B cell (primary cell): ENCODE measurements around the gene WNT16. TPM values are rescaled to one million over a fixed set of nuclear protein-coding genes. Genes with fewer than 3 reads are reported as not detected.
"Not testable (repeated sequence)": the region's sequence is repeated elsewhere in the genome, so short reads cannot be mapped to it uniquely, and the experiment has no call there.

Experiments used
- ATAC-seq: fragments of 200-7000 bp; cut with Tn5 transposase; one replicate; pipeline ENCODE4 v1.10.0; 2021; ENCODE audit warnings: low read depth, mild to moderate bottlenecking, moderate number of reproducible peaks, moderate library complexity
- CTCF ChIA-PET: fragments of 350-600 bp; sonication (Branson Sonifier 250); formaldehyde crosslinking; loops from one replicate; lab custom pipeline; 2021; ENCODE audit warnings: antibody characterized with exemption, inconsistent platforms; lab: Charles Lee
- POLR2A ChIA-PET: fragments of 350-600 bp; sonication (Branson Sonifier 250); formaldehyde crosslinking; loops from one replicate; lab custom pipeline; 2021; ENCODE audit warnings: antibody characterized with exemption; lab: Charles Lee
- DNase-seq: peaks from one replicate; pipeline ENCODE4 v3.0.0; 2013
- H2AFZ ChIP-seq: 2 replicates; pipeline ENCODE4 v1.6.1; 2012; ENCODE audit warnings: mild to moderate bottlenecking, low read depth, low read length; ENCODE audit not compliant: insufficient read depth, poor library complexity, severe bottlenecking
- H3K27ac ChIP-seq, 2 donors: 1 replicate in 1 of 2; 2 replicates in 1 of 2; pipeline ENCODE4 v1.5.1; 2012 to 2013; ENCODE audit warnings: low read length in 2 of 2, mild to moderate bottlenecking in 2 of 2, moderate library complexity in 1 of 2
- H3K27me3 ChIP-seq, 4 experiments: fragments of 200-600 bp in 1 of 4; sonication (generic) in 1 of 4; replicated peaks in 1 of 4; 1 replicate in 2 of 4; 2 replicates in 2 of 4; pipeline versions ENCODE4 v1.6.1 to v1.7.0; 2013 to 2016; ENCODE audit warnings: low read length in 3 of 4, mild to moderate bottlenecking in 2 of 4, mixed read lengths in 1 of 4, moderate library complexity in 1 of 4; ENCODE audit not compliant: insufficient read depth in 4 of 4, control insufficient read depth in 3 of 4; ENCODE audit errors: control extremely low read depth in 1 of 4
- H3K36me3 ChIP-seq, 2 experiments: replicated peaks in 1 of 2; 1 replicate in 1 of 2; 2 replicates in 1 of 2; pipeline versions ENCODE4 v1.6.1 to v1.7.1; 2013; ENCODE audit warnings: low read length in 1 of 2; ENCODE audit not compliant: insufficient read depth in 2 of 2, control insufficient read depth in 1 of 2; ENCODE audit errors: control extremely low read depth in 1 of 2, extremely low read depth in 1 of 2
- H3K4me1 ChIP-seq, 2 donors: fragments of 200-600 bp in 1 of 2; sonication (generic) in 1 of 2; 1 replicate in 1 of 2; 2 replicates in 1 of 2; pipeline versions ENCODE4 v1.5.1 to v1.6.1; 2013 to 2017; ENCODE audit warnings: low read length in 2 of 2; ENCODE audit not compliant: control insufficient read depth in 2 of 2, insufficient read depth in 2 of 2
- H3K4me2 ChIP-seq: replicated peaks from 2 replicates; pipeline ENCODE3; 2012; ENCODE audit warnings: mild to moderate bottlenecking, low read depth, low read length; ENCODE audit not compliant: poor library complexity, severe bottlenecking
- H3K4me3 ChIP-seq, 5 experiments: fragments of 200-600 bp in 1 of 5; sonication (generic) in 1 of 5; 1 replicate in 3 of 5; 2 replicates in 2 of 5; pipeline versions ENCODE4 v1.5.1 to v1.7.0; 2011 to 2016; ENCODE audit warnings: low read length in 4 of 5, mild to moderate bottlenecking in 4 of 5, low read depth in 2 of 5, control low read depth in 1 of 5, moderate library complexity in 1 of 5; ENCODE audit not compliant: insufficient read depth in 1 of 5; ENCODE audit errors: control extremely low read depth in 1 of 5, extremely low read depth in 1 of 5
- H3K79me2 ChIP-seq: fragments of 200-600 bp; sonication (generic); one replicate; pipeline ENCODE4 v1.6.0; 2016; ENCODE audit warnings: low read length; ENCODE audit not compliant: control insufficient read depth, insufficient read depth
- H3K9ac ChIP-seq: fragments of 200-600 bp; sonication (generic); 2 replicates; pipeline ENCODE4 v1.6.1; 2017; ENCODE audit warnings: mild to moderate bottlenecking, low read length, moderate library complexity
- H3K9me3 ChIP-seq, 3 donors: one replicate each; pipeline versions ENCODE4 v1.6.1 to v1.7.1; 2013; ENCODE audit warnings: low read length in 2 of 3; ENCODE audit not compliant: control insufficient read depth in 2 of 3, insufficient read depth in 1 of 3; ENCODE audit errors: control extremely low read depth in 1 of 3
- H4K20me1 ChIP-seq: 2 replicates; pipeline ENCODE4 v1.6.0; 2012; ENCODE audit warnings: mild to moderate bottlenecking, low read length; ENCODE audit not compliant: insufficient read depth, control insufficient read depth, poor library complexity, severe bottlenecking
- H3K27ac Mint-ChIP-seq: one replicate; pipeline ENCODE4 v1.8.0; 2021; ENCODE audit warnings: mixed read lengths
- H3K27me3 Mint-ChIP-seq: one replicate; pipeline ENCODE4 v1.8.0; 2021; ENCODE audit warnings: mixed read lengths
- H3K4me1 Mint-ChIP-seq: one replicate; pipeline ENCODE4 v1.8.0; 2021; ENCODE audit warnings: mixed read lengths
- H3K4me3 Mint-ChIP-seq: one replicate; pipeline ENCODE4 v1.8.0; 2021; ENCODE audit warnings: mixed read lengths
- H3K9me3 Mint-ChIP-seq: one replicate; pipeline ENCODE4 v1.8.0; 2022; ENCODE audit warnings: mixed read lengths; ENCODE audit not compliant: insufficient read depth
- CTCF ChIP-seq: fragments of 200-600 bp; IDR thresholded peaks from one replicate; pipeline ENCODE4 v1.8.0; 2022; ENCODE audit warnings: antibody characterized with exemption, mild to moderate bottlenecking
- EZH2 ChIP-seq: IDR thresholded peaks from 2 replicates; pipeline ENCODE4 v1.6.1; 2012; ENCODE audit warnings: borderline replicate concordance, low read depth, mild to moderate bottlenecking, moderate library complexity, low read length; ENCODE audit not compliant: insufficient read depth, poor library complexity, severe bottlenecking
- WGBS: methylation state at CpG from one replicate; pipeline ENCODE4 v1.1.5; 2013; ENCODE audit warnings: missing lambda C conversion rate; ENCODE audit not compliant: insufficient coverage; 5-methylcytosine and 5-hydroxymethylcytosine counted together
- intact Hi-C: fragments of 100-400 bp; cut with micrococcal nuclease; formaldehyde crosslinking; loops from one replicate; pipeline ENCODE4 v1.10.0; 2022
- polyA plus RNA-seq: library from polyadenylated mRNA; depleted of rRNA; stranded (reverse); fragments of >200 nt; gene quantifications from 2 replicates; pipeline ENCODE4 v1.2.3, GENCODE V29; 2012
- total RNA-seq, 2 donors: library from RNA; stranded (reverse); fragments of 120-200 nt in 1 of 2; gene quantifications; 1 replicate in 1 of 2; 2 replicates in 1 of 2; pipeline versions ENCODE4 v1.2.3 to v1.2.4, GENCODE V29; 2013 to 2022

Gene WNT16
- total and polyA plus RNA-seq, 2 donors (not counting 1 experiment from before 2014, with no cell fraction given): 4.2 to 6.9 TPM

- intact Hi-C loops: loop anchor here (2.0 to 5.0 kb wide), 3 partner anchors 15 to 132 kb away; partner anchors contain the start of gene WNT16
- Mint-ChIP-seq H3K4me3 (peak overlapping the region; percentile 61), H3K27me3 (no peaks in the 10 kb centered on the region), H3K4me1 (peaks cover 44% of the 10 kb centered on the region), H3K9me3 (peaks cover 4% of the 10 kb centered on the region), H3K27ac (peak overlapping the region; percentile 88)
- Histone ChIP-seq H3K27ac (peak overlapping the region; percentile 60 to 74), H3K4me2 (peak overlapping the region; percentile 54), H3K79me2 (peaks cover 7% of the 10 kb centered on the region), H3K9me3 (peaks cover 0 to 3% (median 0%) of the 10 kb centered on the region in 3 donors), H3K36me3 (no peaks in the 10 kb centered on the region), H3K4me1 (peaks cover 13 to 30% of the 10 kb centered on the region in 2 donors), H4K20me1 (no peaks in the 10 kb centered on the region), H3K4me3 (peak overlapping the region in 3 of 5 experiments; percentile 17 to 28 (median 25)), H3K27me3 (no peaks in the 10 kb centered on the region), H3K9ac (peak overlapping the region; percentile 28), H2AFZ (peak overlapping the region; percentile 39)
- DNase-seq: peak; percentile 54
- peak; percentile 88 for ATAC-seq
- WGBS: 66% methylated on average over 4 of the region's 9 CpGs
- TF ChIP-seq EZH2: no peak
- no peak for TF ChIP-seq CTCF
- ChIA-PET CTCF (interaction anchor here (0.7 to 3.3 kb wide), 8 partner anchors 10 to 131 kb away, joined by 3 to 9 read pairs (median 3); no protein-coding TSS in a partner anchor), POLR2A (interaction anchor here (0.9 kb wide), 1 partner anchor 10 kb away, joined by 3 read pairs; no protein-coding TSS in a partner anchor)
These were observed 14.8 kb upstream of the WNT16 start for GRCh38 chr7:121313793-121314676.

- 100% methylated on average over 1 of the region's 3 CpGs for WGBS
- H3K9me3 Mint-ChIP-seq, ATAC-seq, H3K4me3 ChIP-seq, H4K20me1 ChIP-seq, H3K4me2 ChIP-seq, H3K27me3 Mint-ChIP-seq, H3K27me3 ChIP-seq, H3K36me3 ChIP-seq, H2AFZ ChIP-seq, H3K9ac ChIP-seq, H3K9me3 ChIP-seq, H3K79me2 ChIP-seq, intact Hi-C loops, POLR2A ChIA-PET, DNase-seq: not testable (repeated sequence)
- CTCF ChIA-PET: interaction anchor here (0.7 to 3.3 kb wide), 4 partner anchors 9 to 132 kb away, joined by 3 to 9 read pairs (median 4); no protein-coding TSS in a partner anchor
- H3K4me3 Mint-ChIP-seq: peak overlapping the region; percentile 32
- H3K4me1 ChIP-seq: peaks cover 13 to 30% of the 10 kb centered on the region in 2 donors
- H3K27ac Mint-ChIP-seq: peak overlapping the region; percentile 88
- H3K4me1 Mint-ChIP-seq: peaks cover 44% of the 10 kb centered on the region
- peak overlapping the region in 1 of 2 donors; percentile 74 for H3K27ac ChIP-seq
These were observed 13.6 kb upstream of the WNT16 start for GRCh38 chr7:121315170-121315569.
